ENCODE measurements around the gene ERICH6B.
"Not testable (repeated sequence)": the region's sequence is repeated elsewhere in the genome, so short reads cannot be mapped to it uniquely, and the experiment has no call there.

ERICH6B gene

GRCh38 chr13:45615501-45616101, at the start of gene ERICH6B:
TSS of gene ERICH6B (minus strand) at chr13:45615739. CDS start at chr13:45597005, 18,734 bp downstream.
- DNase-seq: no peak

- DNase-seq: not testable (repeated sequence)
Measured at GRCh38 chr13:45662903-45663302, 47.4 kb upstream of the ERICH6B start.

- no peak for DNase-seq
Measured at GRCh38 chr13:45662162-45662561, 46.6 kb upstream of the ERICH6B start.

GRCh38 chr13:45660458-45660857, 44.9 kb upstream of the ERICH6B start:
- DNase-seq: not testable (repeated sequence)

- DNase-seq: no peak
Measured at GRCh38 chr13:45659536-45659935, 44.0 kb upstream of the ERICH6B start.

- no peak for DNase-seq
Measured at GRCh38 chr13:45658586-45659235, 43.2 kb upstream of the ERICH6B start.

GRCh38 chr13:45654633-45655349, 39.3 kb upstream of the ERICH6B start:
- no peak for DNase-seq

- DNase-seq: not testable (repeated sequence)
Measured at GRCh38 chr13:45645263-45645662, 29.7 kb upstream of the ERICH6B start.

GRCh38 chr13:45642159-45642558, 26.6 kb upstream of the ERICH6B start:
- DNase-seq: not testable (repeated sequence)

- DNase-seq: not testable (repeated sequence)
Measured at GRCh38 chr13:45635291-45635690, 19.8 kb upstream of the ERICH6B start.

- no peak for DNase-seq
Measured at GRCh38 chr13:45630791-45631190, 15.3 kb upstream of the ERICH6B start.

GRCh38 chr13:45629940-45630339, 14.4 kb upstream of the ERICH6B start:
- no peak for DNase-seq

- DNase-seq: no peak
Measured at GRCh38 chr13:45628094-45628493, 12.6 kb upstream of the ERICH6B start.

- DNase-seq: no peak
Measured at GRCh38 chr13:45627656-45628055, 12.1 kb upstream of the ERICH6B start.

- DNase-seq: no peak
Measured at GRCh38 chr13:45626731-45627374, 11.3 kb upstream of the ERICH6B start.

GRCh38 chr13:45623516-45624090, 8.1 kb upstream of the ERICH6B start:
- no peak for DNase-seq

- DNase-seq: no peak
Measured at GRCh38 chr13:45621950-45622349, 6.4 kb upstream of the ERICH6B start.

- DNase-seq: no peak
Measured at GRCh38 chr13:45607931-45608330, 7.6 kb downstream of the ERICH6B start.

GRCh38 chr13:45604892-45605291, 10.6 kb downstream of the ERICH6B start:
- no peak for DNase-seq

GRCh38 chr13:45603338-45603737, 12.2 kb downstream of the ERICH6B start:
- no peak for DNase-seq

GRCh38 chr13:45602183-45603170, 13.1 kb downstream of the ERICH6B start:
- no peak for DNase-seq

GRCh38 chr13:45601680-45602079, 13.9 kb downstream of the ERICH6B start:
- DNase-seq: no peak

Measured in stimulated activated CD4-positive, alpha-beta T cell treated with anti-CD3 and anti-CD28 coated beads, Interleukin-12 subunit alpha, Interleukin-12 subunit beta, amount 100 ng/mL, for 4 hours (primary cell).